22Rv1 (cell line): Measurements from ENCODE around the gene CDH12.

ENCODE experiments used
- H3K27ac ChIP-seq: fragments of 450-650 bp; 2 replicates; pipeline ENCODE4 v1.5.1; 2017
- CTCF ChIP-seq: fragments of 450-650 bp; IDR thresholded peaks from 2 replicates; pipeline ENCODE4 v1.5.1; 2017; ENCODE audit warnings: mild to moderate bottlenecking
- ZFX ChIP-seq: fragments of 450-650 bp; IDR thresholded peaks from 2 replicates; pipeline ENCODE4 v1.6.1; 2017; ENCODE audit warnings: antibody characterized with exemption, borderline replicate concordance

CDH12 gene

DNA sequence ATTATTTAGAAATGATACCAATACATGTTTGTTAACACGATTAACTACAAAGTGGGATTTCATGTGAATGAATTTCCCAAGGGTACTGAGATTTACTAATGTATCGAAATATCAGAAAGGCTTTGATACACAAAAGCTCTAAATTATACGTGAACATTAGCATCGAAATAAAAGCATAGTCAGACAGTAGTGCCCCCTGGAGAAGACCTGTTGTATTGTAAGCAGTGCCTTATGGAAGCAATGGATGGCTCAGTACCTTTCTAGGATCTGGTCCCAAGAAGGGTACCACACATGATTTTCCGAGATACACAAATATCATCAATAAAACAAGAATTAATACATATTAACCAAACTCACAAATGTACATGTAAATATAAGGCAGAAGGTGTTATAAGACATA is 153.8 kb downstream of the CDH12 start:
- no peak overlapping the region for H3K27ac ChIP-seq
- TF ChIP-seq CTCF (peak; percentile 28), ZFX (no peak)

DNA sequence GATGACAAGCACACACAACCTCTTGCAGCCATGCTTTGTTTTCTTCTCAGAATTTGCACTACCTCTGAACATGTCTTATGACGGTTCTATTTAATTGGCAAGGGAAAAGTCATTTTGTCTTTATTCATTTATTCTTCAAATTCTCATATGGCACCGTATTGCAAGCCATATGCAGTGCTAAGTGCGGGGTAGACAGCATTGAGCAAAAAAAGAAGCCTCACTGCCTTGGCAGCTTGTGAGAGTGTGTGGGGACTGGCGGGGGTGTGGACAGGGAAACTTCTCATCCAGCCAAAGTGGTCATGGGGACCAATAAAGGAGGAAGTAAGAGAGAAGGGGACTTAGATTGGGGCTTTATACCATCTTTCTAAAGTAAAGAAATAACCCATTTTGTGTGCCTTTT is 160.0 kb downstream of the CDH12 start:
- no peak overlapping the region for H3K27ac ChIP-seq
- TF ChIP-seq ZFX (no peak), CTCF (no peak)

DNA sequence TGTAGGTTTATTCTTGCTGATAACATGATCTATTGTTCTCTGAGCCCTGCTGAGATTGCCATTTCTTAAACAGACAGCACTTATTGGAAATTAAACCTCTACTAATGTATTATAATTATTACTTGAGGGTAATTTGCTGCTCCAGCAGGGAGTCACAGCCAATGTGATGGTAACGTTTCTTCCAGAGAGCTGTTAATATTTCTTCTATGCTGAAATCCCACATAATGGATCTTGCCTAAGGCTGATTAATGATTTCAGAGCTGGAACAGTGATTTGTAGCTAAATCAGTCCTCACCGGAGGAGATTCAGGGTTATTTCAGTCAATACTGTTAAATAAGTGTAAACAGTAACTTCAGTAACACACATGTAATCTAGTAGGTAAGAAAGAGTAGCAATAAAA is 170.1 kb downstream of the CDH12 start:
- TF ChIP-seq ZFX = no peak
- no peak for TF ChIP-seq CTCF
- H3K27ac ChIP-seq = no peak overlapping the region

- TF ChIP-seq ZFX = no peak
- TF ChIP-seq CTCF = no peak
Measured at GRCh38 chr5:22678886-22679285, 174.3 kb downstream of the CDH12 start.

DNA sequence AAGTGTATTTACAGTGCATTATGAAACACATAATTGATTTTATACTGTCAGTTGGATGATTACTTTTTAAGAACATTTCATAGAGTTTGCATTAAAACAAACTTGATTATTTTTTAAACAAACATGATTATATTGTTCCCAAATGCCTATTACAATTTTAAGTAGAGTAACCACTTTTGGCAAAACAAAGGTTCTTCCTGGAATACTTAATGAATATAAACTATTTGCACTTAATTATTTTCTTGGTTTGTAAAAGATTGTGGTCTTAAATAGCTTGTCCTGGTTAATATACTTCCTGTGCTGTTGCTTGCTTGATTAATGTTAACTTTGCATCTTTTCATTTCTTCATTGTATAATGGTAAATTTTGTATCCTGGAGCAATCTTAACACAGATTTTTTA is 180.0 kb downstream of the CDH12 start:
- TF ChIP-seq CTCF = no peak
- no peak for TF ChIP-seq ZFX

More at GRCh38 chr5:22678886-22679285, 174.3 kb downstream of the CDH12 start:
- H3K27ac ChIP-seq = no peak overlapping the region

DNA sequence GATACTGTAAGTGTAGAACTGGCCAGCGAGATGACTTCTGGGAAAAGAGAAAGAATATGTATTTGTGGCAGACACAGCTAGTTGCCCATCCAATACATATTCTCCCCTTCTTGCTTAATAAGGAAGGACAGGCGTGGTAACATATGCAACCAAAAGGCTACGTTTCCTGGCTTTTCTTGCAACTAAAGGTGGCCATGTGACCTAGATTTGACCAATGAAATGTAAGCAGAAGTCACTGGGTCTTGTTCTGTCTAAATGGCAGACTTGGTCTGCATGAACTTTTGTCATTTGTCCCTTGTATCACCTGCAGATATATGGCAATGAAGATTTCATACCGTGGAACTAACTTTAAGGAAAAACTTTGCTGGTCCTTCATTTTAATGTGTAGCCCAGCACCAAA is 183.8 kb downstream of the CDH12 start:
- H3K27ac ChIP-seq = no peak overlapping the region
- TF ChIP-seq CTCF (no peak), ZFX (no peak)

More for the DNA sequence above, 180.0 kb downstream of the CDH12 start:
- H3K27ac ChIP-seq = no peak overlapping the region

- TF ChIP-seq CTCF (no peak), ZFX (no peak)
- H3K27ac ChIP-seq = no peak overlapping the region
Measured at GRCh38 chr5:22665801-22666200, 187.3 kb downstream of the CDH12 start.
